ENCODE results near the gene MGARP.

Gene MGARP

DNA sequence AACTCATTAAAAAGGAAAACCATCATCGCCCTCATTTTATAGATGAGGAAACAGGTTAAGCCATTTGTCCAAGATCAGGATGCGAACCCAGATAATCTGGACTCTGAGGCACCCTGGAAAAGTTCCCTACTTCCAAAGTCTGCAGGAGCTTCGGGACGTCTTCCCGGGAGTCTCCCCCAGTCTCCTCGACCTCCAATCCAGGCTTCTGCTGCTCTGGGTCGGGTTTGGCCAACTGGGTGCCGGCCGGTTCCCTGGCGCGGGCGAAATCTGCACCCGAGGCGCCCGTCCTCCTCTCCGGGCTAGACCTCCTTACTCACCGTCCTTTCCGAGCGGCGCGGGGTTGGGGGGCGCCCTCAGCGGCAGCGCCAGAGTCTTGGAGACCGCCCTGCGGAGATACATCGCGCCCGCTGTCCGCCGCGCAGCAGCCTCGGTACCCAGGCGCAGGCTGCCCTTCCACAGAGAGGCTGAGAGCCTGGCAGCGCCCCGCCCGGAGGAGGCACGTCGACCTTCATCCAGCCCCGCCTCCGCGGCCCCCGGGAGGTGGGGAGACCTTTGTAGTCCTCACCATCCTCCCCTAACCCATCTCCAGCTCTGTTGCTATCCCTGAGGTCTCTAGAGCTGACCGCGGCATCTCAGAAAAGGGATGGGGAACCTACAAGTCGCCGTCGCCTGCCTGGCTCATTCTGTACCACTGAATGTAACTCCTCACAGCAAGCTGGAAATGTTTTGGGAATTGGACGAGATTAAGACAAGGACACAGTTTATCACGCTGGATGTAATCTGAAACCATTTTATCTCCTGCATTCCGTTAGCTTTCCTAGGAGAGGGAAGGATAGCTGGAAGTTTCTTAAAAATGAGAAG is at the start of gene MGARP (continued):
- TF ChIP-seq ZNF621 (tag by site-specific recombination; IDR thresholded peaks at IDR 0.05) (no peak), ZNF175 (tag by site-specific recombination; IDR thresholded peaks at IDR 0.05) (no peak), ZNF23 (tag by site-specific recombination; IDR thresholded peaks at IDR 0.05; ENCODE audit: borderline replicate concordance) (no peak), ZBTB8A (tag by site-specific recombination; IDR thresholded peaks at IDR 0.05) (peak; percentile 92), ZNF266 (tag by site-specific recombination; IDR thresholded peaks at IDR 0.05; ENCODE audit: low read depth) (no peak), ZNF140 (tag by site-specific recombination; IDR thresholded peaks at IDR 0.05) (no peak), ZNF560 (tag by site-specific recombination; IDR thresholded peaks at IDR 0.05; ENCODE audit: borderline replicate concordance) (no peak), ZNF2 (tag by site-specific recombination; IDR thresholded peaks at IDR 0.05) (no peak), ZNF132 (tag by site-specific recombination; IDR thresholded peaks at IDR 0.05; ENCODE audit: borderline replicate concordance) (no peak), ZNF664 (tag by site-specific recombination; IDR thresholded peaks at IDR 0.05) (no peak), ZFP69B (tag by site-specific recombination; IDR thresholded peaks at IDR 0.05) (no peak), ZNF561 (tag by site-specific recombination; IDR thresholded peaks at IDR 0.05; ENCODE audit: borderline replicate concordance) (no peak), ZNF221 (tag by site-specific recombination; IDR thresholded peaks at IDR 0.05; ENCODE audit: borderline replicate concordance) (no peak), ZNF324 (tag by site-specific recombination; IDR thresholded peaks at IDR 0.05) (no peak), RBAK (tag by site-specific recombination; IDR thresholded peaks at IDR 0.05) (no peak), ZNF133 (tag by site-specific recombination; IDR thresholded peaks at IDR 0.05) (no peak), SETDB1 (IDR thresholded peaks at IDR 0.05; ENCODE audit: insufficient read length, low read length) (no peak)
- TF ChIP-seq, protein P1, sequence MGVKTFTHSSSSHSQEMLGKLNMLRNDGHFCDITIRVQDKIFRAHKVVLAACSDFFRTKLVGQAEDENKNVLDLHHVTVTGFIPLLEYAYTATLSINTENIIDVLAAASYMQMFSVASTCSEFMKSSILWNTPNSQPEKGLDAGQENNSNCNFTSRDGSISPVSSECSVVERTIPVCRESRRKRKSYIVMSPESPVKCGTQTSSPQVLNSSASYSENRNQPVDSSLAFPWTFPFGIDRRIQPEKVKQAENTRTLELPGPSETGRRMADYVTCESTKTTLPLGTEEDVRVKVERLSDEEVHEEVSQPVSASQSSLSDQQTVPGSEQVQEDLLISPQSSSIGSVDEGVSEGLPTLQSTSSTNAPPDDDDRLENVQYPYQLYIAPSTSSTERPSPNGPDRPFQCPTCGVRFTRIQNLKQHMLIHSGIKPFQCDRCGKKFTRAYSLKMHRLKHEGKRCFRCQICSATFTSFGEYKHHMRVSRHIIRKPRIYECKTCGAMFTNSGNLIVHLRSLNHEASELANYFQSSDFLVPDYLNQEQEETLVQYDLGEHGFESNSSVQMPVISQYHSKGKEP (tag by site-specific recombination; IDR thresholded peaks at IDR 0.05), result no peak
- TF ChIP-seq, protein P2, sequence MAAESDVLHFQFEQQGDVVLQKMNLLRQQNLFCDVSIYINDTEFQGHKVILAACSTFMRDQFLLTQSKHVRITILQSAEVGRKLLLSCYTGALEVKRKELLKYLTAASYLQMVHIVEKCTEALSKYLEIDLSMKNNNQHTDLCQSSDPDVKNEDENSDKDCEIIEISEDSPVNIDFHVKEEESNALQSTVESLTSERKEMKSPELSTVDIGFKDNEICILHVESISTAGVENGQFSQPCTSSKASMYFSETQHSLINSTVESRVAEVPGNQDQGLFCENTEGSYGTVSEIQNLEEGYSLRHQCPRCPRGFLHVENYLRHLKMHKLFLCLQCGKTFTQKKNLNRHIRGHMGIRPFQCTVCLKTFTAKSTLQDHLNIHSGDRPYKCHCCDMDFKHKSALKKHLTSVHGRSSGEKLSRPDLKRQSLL (tag by site-specific recombination; IDR thresholded peaks at IDR 0.05), result no peak
- TF ChIP-seq, protein P3, sequence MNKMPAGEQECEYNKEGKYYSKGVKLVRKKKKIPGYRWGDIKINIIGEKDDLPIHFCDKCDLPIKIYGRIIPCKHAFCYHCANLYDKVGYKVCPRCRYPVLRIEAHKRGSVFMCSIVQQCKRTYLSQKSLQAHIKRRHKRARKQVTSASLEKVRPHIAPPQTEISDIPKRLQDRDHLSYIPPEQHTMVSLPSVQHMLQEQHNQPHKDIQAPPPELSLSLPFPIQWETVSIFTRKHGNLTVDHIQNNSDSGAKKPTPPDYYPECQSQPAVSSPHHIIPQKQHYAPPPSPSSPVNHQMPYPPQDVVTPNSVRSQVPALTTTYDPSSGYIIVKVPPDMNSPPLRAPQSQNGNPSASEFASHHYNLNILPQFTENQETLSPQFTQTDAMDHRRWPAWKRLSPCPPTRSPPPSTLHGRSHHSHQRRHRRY (tag by site-specific recombination; IDR thresholded peaks at IDR 0.05), result no peak

DNA sequence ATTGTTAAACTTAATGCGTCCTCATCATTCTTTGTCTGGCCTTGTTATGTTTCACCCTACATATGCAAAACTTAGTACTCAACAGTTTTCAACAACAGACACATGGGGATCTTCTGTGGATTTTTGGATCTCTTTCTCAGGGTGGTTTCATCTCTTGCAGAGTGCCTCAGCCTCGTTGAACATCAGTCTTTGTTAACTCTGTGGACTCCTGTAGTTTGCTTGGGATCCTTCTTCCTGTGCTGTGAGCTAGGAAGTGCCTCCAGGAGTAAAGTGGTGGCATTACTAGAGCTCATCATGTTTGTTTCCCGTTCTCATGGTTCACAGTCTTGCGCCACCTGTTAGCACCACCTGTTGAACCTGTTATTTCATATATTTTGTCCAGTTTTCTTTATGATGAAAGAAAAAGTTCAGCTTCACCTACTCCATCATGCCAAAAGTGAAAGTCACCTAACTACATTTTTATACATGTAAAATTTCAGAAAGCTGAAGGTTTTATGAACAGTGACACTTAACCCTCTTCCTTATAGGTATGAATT is 49.7 kb upstream of the MGARP start:
- Histone ChIP-seq H3K4me3 (ENCODE audit: low read depth, low read length) (no peak overlapping the region), H3K9me3 (ENCODE audit: control insufficient read depth, insufficient read depth, low read depth, low read length) (no peaks in the 10 kb centered on the region), H3K36me3 (ENCODE audit: control insufficient read depth in 2 of 2, insufficient read depth in 1 of 2, low read length in 2 of 2) (peaks cover 3 to 8% of the 10 kb centered on the region in 2 experiments; a peak in 2 of 3 replicates), H3K27ac (ENCODE audit: extremely low read depth, low read depth, low read length) (no peak overlapping the region), H3K4me1 (ENCODE audit: control insufficient read depth, insufficient read depth, low read length) (no peaks in the 10 kb centered on the region)
- ChIA-PET CTCF (interaction anchor here (1.4 kb wide), 1 partner anchor 34 kb away, joined by 4 read pairs; no protein-coding TSS in a partner anchor), POLR2A (interaction anchor here (1.2 kb wide), 1 partner anchor 29 kb away, joined by 5 read pairs; the partner anchor contains the start of gene NAA15)
- TF ChIP-seq ZNF155 (tag by site-specific recombination; IDR thresholded peaks at IDR 0.05) (no peak), ZBTB20 (tag by site-specific recombination; IDR thresholded peaks at IDR 0.05) (no peak), ZBTB8A (tag by site-specific recombination; IDR thresholded peaks at IDR 0.05) (no peak), SCRT1 (tag by site-specific recombination; IDR thresholded peaks at IDR 0.05; ENCODE audit: borderline replicate concordance) (peak; percentile 96), ZNF701 (tag by site-specific recombination; IDR thresholded peaks at IDR 0.05) (no peak), ZNF544 (tag by site-specific recombination; IDR thresholded peaks at IDR 0.05) (no peak), SCRT2 (tag by site-specific recombination; IDR thresholded peaks at IDR 0.05) (peak; percentile 97), ZNF19 (tag by site-specific recombination; IDR thresholded peaks at IDR 0.05; ENCODE audit: low read depth) (no peak)
- TF ChIP-seq, protein P4, sequence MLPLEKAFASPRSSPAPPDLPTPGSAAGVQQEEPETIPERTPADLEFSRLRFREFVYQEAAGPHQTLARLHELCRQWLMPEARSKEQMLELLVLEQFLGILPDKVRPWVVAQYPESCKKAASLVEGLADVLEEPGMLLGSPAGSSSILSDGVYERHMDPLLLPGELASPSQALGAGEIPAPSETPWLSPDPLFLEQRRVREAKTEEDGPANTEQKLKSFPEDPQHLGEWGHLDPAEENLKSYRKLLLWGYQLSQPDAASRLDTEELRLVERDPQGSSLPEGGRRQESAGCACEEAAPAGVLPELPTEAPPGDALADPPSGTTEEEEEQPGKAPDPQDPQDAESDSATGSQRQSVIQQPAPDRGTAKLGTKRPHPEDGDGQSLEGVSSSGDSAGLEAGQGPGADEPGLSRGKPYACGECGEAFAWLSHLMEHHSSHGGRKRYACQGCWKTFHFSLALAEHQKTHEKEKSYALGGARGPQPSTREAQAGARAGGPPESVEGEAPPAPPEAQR (tag by site-specific recombination; IDR thresholded peaks at IDR 0.05), result no peak

All from HEK293 (cell line).